Measurements from ENCODE around the gene PLXNA1.

Gene PLXNA1

DNA sequence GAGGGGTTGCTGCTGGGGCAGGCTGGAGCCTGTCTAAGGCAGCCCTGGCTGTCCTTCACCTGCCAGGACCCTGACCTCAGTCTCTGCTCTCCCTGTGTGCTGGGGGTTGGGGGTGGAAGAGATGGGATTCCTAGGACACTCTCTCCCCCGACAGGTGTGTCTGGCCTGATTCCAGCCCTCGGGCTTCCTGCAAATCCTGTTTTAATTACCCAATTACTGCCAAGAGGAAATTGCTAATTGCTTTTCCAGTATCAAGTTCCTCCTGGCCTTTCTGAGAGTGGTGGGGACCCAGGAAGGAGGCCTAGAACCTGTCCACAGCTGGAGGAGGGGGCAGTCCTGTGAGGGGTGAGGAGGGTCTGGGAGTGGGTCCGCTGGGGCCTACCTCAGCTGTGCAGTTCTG, 15.8 kb downstream of the PLXNA1 start:
- no peak overlapping the region for H3K4me3 ChIP-seq (ENCODE audit: low read depth in 1 of 2, low read length in 2 of 2)
- H3K9me3 ChIP-seq (ENCODE audit: control insufficient read depth in 1 of 2, low read length in 2 of 2) = no peaks in the 10 kb centered on the region
- no peaks in the 10 kb centered on the region for H3K36me3 ChIP-seq (ENCODE audit: control insufficient read depth in 1 of 2, insufficient read depth in 2 of 2, low read length in 2 of 2)
- no peak overlapping the region for H3K27ac ChIP-seq (ENCODE audit: low read length)
- no peaks in the 10 kb centered on the region for H3K27me3 ChIP-seq (ENCODE audit: low read depth, low read length)
- H3K4me1 ChIP-seq (ENCODE audit: control insufficient read depth in 1 of 2, insufficient read depth in 2 of 2, low read length in 2 of 2) = peaks cover 0 to 30% of the 10 kb centered on the region in 2 donors

DNA sequence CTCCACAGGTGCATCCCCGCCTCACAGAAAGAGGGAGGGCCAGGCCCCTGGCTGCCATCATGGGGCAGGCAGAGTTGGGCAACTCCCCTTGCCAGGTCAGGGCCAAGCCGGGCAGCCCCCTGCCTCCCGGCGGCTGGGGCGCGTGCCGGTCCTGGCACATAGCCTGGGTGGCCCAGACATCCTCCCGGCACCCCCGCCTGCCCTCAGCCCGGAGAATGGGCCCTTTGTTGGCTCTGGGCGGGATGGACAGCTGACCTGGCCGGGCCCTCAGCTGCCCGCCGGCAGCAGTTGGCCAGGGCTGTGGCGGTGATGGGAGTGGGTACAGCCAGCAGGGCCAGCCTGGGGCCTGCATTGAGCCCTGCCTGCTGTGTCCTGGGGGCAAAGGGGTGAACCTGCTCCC, 16.5 kb downstream of the PLXNA1 start:
- Histone ChIP-seq H3K27me3 (ENCODE audit: low read depth, low read length) (no peaks in the 10 kb centered on the region), H3K36me3 (ENCODE audit: control insufficient read depth in 1 of 2, insufficient read depth in 2 of 2, low read length in 2 of 2) (no peaks in the 10 kb centered on the region), H3K9me3 (ENCODE audit: control insufficient read depth in 1 of 2, low read length in 2 of 2) (no peaks in the 10 kb centered on the region), H3K4me3 (ENCODE audit: low read depth in 1 of 2, low read length in 2 of 2) (no peak overlapping the region), H3K27ac (ENCODE audit: low read length) (no peak overlapping the region), H3K4me1 (ENCODE audit: control insufficient read depth in 1 of 2, insufficient read depth in 2 of 2, low read length in 2 of 2) (peaks cover 0 to 30% of the 10 kb centered on the region in 2 donors)

DNA sequence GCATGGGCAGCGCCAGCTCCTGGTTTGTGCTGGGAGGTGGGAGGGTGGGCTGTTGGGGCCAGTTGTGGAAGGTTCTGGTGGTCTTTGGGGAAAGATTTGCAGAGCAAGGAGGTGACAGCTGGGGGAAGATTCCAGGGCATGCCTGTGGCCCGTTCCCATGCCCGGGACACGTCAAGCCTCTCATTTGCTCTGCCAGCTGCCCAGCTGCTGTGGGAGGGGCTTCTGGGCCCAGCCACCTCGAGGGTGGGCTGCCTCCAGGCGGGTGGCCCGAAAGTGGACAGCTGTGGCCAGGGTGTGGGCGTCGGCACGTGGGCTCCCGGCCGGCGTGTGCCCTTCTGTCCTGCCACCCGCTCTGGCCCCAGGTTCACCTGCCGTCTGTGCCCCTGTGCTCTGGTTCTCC, 17.2 kb downstream of the PLXNA1 start:
- Histone ChIP-seq H3K27me3 (ENCODE audit: low read depth, low read length) (no peaks in the 10 kb centered on the region), H3K36me3 (ENCODE audit: control insufficient read depth in 1 of 2, insufficient read depth in 2 of 2, low read length in 2 of 2) (no peaks in the 10 kb centered on the region), H3K4me1 (ENCODE audit: control insufficient read depth in 1 of 2, insufficient read depth in 2 of 2, low read length in 2 of 2) (peaks cover 0 to 30% of the 10 kb centered on the region in 2 donors), H3K9me3 (ENCODE audit: control insufficient read depth in 1 of 2, low read length in 2 of 2) (no peaks in the 10 kb centered on the region), H3K27ac (ENCODE audit: low read length) (no peak overlapping the region), H3K4me3 (ENCODE audit: low read depth in 1 of 2, low read length in 2 of 2) (no peak overlapping the region)

DNA sequence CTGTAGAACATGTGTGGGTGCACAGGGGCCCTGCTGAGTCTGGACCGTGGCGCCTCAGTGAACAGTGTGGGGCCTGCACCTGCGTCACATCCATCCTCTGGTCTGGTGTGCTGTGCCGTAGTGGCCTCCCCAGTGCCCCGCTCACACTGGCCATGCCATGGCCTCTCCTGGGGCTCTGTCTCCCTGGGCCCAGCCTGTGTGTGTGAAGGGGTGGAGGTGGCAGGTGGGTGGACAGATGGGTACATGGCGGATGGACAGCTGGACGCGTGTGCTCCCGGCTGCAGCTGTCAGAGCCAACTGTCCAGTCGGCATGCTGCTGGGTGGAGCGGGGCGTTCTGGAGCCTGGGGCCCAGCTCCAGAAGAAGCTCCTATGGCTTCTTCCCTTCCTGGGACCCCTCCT, 17.8 kb downstream of the PLXNA1 start:
- no peaks in the 10 kb centered on the region for H3K27me3 ChIP-seq (ENCODE audit: low read depth, low read length)
- peaks cover 0 to 30% of the 10 kb centered on the region in 2 donors for H3K4me1 ChIP-seq (ENCODE audit: control insufficient read depth in 1 of 2, insufficient read depth in 2 of 2, low read length in 2 of 2)
- H3K36me3 ChIP-seq (ENCODE audit: control insufficient read depth in 1 of 2, insufficient read depth in 2 of 2, low read length in 2 of 2) = no peaks in the 10 kb centered on the region
- H3K27ac ChIP-seq (ENCODE audit: low read length) = no peak overlapping the region
- H3K4me3 ChIP-seq (ENCODE audit: low read depth in 1 of 2, low read length in 2 of 2) = no peak overlapping the region
- H3K9me3 ChIP-seq (ENCODE audit: control insufficient read depth in 1 of 2, low read length in 2 of 2) = no peaks in the 10 kb centered on the region

DNA sequence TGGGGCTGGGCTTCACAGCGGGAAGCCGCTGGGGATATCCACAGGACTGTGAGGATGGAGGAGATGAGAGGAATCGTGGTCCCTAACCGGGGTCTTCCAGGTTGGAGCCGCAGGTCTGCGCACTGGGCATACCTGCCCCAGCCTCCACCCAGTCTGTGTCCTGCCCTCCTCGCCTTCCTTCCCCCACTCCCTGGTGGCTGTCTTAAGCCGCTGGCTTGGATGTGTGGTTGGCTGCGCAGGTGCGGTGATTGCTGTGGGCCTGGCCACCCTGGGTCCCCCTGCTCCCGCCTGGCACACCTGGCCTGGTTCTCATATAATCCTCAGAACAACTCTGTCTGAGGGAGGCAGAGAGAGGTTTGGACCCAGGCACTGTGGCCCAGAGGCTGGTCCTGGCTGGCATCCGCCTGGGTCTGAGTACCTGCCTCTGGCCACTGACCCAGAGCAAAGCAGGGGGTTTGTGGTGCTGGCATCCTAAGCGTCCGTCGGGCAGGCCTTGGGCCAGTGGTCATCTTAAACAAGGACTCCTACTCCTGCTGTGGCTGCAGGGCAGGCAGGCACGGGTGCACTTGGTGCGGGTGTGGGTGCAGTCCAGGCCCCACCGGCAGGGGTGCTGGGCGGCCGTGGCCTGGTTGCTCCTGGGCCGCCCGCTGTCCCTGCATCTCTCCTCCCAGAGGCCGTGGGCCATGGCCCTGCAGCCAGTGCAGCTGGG, 18.7 kb downstream of the PLXNA1 start:
- no peaks in the 10 kb centered on the region for H3K36me3 ChIP-seq (ENCODE audit: control insufficient read depth in 1 of 2, insufficient read depth in 2 of 2, low read length in 2 of 2)
- no peak overlapping the region for H3K27ac ChIP-seq (ENCODE audit: low read length)
- no peaks in the 10 kb centered on the region for H3K27me3 ChIP-seq (ENCODE audit: low read depth, low read length)
- H3K4me3 ChIP-seq (ENCODE audit: low read depth in 1 of 2, low read length in 2 of 2) = peak overlapping the region in 1 of 2 donors; percentile 52
- H3K4me1 ChIP-seq (ENCODE audit: control insufficient read depth in 1 of 2, insufficient read depth in 2 of 2, low read length in 2 of 2) = peaks cover 0 to 30% of the 10 kb centered on the region in 2 donors
- no peaks in the 10 kb centered on the region for H3K9me3 ChIP-seq (ENCODE audit: control insufficient read depth in 1 of 2, low read length in 2 of 2)

DNA sequence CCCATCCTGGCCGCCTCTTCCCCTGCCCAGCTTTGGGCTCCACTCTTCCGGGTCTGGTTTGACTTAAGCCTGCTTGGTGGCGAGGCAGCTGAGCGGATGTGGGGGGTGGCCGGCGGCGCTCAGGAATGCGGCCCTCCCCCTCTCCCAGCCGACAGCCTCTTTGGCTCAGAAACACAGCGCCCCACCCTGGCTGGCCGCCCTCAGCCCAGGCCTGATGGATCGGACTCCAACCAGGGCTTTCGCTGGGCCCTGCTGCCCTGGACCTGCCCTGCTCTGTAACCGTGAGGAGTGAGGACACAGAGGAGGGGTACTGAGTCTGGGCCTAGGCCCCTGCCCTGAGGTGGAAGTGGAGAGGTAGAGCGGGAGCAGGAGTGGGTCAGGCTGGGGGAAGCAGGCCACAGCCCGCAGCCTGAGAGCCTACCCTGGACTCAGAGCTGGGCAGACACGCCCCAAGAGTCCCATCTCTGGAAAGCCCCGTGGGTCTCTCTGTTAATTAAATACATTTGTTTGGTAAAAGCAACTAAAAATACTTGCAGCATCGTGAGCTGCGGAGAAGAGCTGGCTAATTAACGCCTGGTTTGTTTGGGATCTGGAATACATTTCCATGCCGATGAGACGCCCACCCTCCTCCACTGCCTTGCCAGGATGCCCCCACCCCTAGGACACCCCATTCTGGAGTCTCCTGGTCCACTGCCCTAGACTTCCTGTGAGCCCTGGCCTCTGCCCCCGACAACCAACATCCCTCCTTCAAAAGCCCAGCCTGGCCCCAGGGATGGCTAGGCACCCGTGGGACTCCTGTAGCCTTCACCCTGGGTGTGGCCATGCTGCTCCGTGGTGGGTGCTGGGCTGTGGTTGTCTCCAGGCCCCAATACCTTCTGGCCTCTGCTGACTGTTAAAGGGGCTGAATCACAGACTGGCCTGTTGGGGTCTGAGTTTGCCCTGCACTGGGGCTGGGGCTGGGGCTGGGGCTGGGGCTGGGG, 19.6 kb downstream of the PLXNA1 start:
- Histone ChIP-seq H3K27me3 (ENCODE audit: low read depth, low read length) (no peaks in the 10 kb centered on the region), H3K36me3 (ENCODE audit: control insufficient read depth in 1 of 2, insufficient read depth in 2 of 2, low read length in 2 of 2) (peaks cover 0 to 2% of the 10 kb centered on the region in 2 donors), H3K27ac (ENCODE audit: low read length) (no peak overlapping the region), H3K4me3 (ENCODE audit: low read depth in 1 of 2, low read length in 2 of 2) (peak overlapping the region in 1 of 2 donors; percentile 52), H3K4me1 (ENCODE audit: control insufficient read depth in 1 of 2, insufficient read depth in 2 of 2, low read length in 2 of 2) (peaks cover 0 to 30% of the 10 kb centered on the region in 2 donors), H3K9me3 (ENCODE audit: control insufficient read depth in 1 of 2, low read length in 2 of 2) (no peaks in the 10 kb centered on the region)

DNA sequence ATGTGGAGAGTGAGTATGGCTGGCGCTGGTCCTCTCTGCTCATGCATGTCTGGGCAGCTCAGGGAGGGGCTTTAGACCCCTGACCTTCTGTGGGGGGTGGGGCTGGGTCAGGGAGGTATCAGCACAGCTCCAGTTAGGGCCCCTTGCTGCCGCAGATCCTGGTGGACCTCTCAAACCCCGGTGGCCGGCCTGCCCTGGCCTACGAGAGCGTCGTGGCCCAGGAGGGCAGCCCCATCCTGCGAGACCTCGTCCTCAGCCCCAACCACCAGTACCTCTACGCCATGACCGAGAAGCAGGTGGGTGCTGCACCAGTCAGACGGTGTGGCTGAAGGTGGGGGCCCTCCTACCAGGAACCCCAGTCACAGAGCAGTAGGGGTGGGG, 20.2 kb downstream of the PLXNA1 start:
- Histone ChIP-seq H3K4me1 (ENCODE audit: control insufficient read depth in 1 of 2, insufficient read depth in 2 of 2, low read length in 2 of 2) (peaks cover 0 to 30% of the 10 kb centered on the region in 2 donors), H3K36me3 (ENCODE audit: control insufficient read depth in 1 of 2, insufficient read depth in 2 of 2, low read length in 2 of 2) (peaks cover 0 to 7% of the 10 kb centered on the region in 2 donors), H3K27me3 (ENCODE audit: low read depth, low read length) (no peaks in the 10 kb centered on the region), H3K27ac (ENCODE audit: low read length) (no peak overlapping the region), H3K4me3 (ENCODE audit: low read depth in 1 of 2, low read length in 2 of 2) (no peak overlapping the region), H3K9me3 (ENCODE audit: control insufficient read depth in 1 of 2, low read length in 2 of 2) (no peaks in the 10 kb centered on the region)

DNA sequence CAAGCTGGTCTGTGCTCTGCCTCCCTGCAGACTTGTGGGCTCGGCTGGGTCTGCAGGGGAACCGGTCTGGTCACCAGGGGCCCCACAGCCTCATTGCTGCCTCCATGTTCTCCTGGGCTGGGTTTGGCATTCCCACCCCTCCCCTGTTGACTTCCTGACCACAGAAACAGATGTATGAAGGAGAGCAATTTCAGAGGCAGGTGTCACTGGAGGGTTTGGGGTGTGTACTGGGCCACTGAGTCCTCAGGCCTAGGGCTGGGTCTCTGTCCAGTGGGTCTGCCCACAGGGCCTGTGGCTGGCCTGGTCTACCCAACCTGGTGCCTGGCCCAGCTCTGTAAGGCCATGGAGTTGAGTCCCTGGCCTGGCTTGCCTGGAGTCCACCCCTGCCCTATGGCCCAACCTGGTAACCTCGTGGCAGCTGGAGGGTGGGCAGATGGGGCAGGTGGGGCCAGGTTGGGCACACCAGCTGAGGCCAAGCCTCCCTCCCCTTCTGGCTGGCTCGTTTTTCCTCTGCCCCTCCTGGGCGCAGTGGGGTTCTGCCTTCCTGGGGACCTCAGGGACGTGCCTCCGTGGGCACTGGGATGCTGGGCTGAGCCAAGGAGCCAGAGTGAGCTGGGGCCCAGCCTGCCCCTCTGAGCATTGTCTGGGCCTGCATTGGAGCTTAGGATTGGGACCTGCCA, 20.8 kb downstream of the PLXNA1 start:
- H3K27ac ChIP-seq (ENCODE audit: low read length) = no peak overlapping the region
- H3K9me3 ChIP-seq (ENCODE audit: control insufficient read depth in 1 of 2, low read length in 2 of 2) = no peaks in the 10 kb centered on the region
- H3K4me3 ChIP-seq (ENCODE audit: low read depth in 1 of 2, low read length in 2 of 2) = no peak overlapping the region
- peaks cover 0 to 7% of the 10 kb centered on the region in 2 donors for H3K36me3 ChIP-seq (ENCODE audit: control insufficient read depth in 1 of 2, insufficient read depth in 2 of 2, low read length in 2 of 2)
- H3K27me3 ChIP-seq (ENCODE audit: low read depth, low read length) = no peaks in the 10 kb centered on the region
- peaks cover 0 to 28% of the 10 kb centered on the region in 2 donors for H3K4me1 ChIP-seq (ENCODE audit: control insufficient read depth in 1 of 2, insufficient read depth in 2 of 2, low read length in 2 of 2)

DNA sequence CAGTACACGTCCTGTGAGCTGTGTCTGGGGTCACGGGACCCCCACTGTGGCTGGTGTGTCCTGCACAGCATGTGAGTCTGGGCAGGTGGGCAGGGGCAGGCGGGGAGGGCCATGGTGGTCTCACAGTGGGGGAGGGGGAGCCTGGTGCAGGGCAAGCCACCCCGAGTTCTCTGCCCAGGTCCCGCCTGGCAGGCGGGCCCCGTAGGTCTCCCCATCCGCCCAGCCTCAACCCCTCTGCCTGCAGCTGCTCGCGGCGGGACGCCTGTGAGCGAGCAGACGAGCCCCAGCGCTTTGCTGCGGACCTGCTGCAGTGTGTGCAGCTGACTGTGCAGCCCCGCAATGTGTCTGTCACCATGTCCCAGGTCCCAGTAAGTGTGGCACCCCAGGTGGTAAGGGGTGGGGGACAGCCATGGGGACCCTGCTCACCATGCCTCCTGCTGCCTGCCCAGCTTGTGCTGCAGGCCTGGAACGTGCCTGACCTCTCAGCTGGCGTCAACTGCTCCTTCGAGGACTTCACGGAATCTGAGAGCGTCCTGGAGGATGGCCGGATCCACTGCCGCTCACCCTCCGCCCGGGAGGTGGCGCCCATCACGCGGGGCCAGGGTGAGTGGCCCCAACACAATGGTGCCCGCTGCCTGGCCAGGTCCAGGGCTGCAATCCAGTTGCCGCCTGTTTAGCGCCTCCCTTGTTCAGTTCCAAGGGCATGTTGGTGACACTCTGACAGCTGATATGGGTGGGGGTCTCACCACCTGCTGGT, 21.9 kb downstream of the PLXNA1 start:
- no peaks in the 10 kb centered on the region for H3K9me3 ChIP-seq (ENCODE audit: control insufficient read depth in 1 of 2, low read length in 2 of 2)
- no peaks in the 10 kb centered on the region for H3K27me3 ChIP-seq (ENCODE audit: low read depth, low read length)
- H3K4me1 ChIP-seq (ENCODE audit: control insufficient read depth in 1 of 2, insufficient read depth in 2 of 2, low read length in 2 of 2) = peaks cover 0 to 25% of the 10 kb centered on the region in 2 donors
- H3K36me3 ChIP-seq (ENCODE audit: control insufficient read depth in 1 of 2, insufficient read depth in 2 of 2, low read length in 2 of 2) = peaks cover 0 to 7% of the 10 kb centered on the region in 2 donors
- H3K4me3 ChIP-seq (ENCODE audit: low read depth in 1 of 2, low read length in 2 of 2) = no peak overlapping the region
- H3K27ac ChIP-seq (ENCODE audit: low read length) = no peak overlapping the region

DNA sequence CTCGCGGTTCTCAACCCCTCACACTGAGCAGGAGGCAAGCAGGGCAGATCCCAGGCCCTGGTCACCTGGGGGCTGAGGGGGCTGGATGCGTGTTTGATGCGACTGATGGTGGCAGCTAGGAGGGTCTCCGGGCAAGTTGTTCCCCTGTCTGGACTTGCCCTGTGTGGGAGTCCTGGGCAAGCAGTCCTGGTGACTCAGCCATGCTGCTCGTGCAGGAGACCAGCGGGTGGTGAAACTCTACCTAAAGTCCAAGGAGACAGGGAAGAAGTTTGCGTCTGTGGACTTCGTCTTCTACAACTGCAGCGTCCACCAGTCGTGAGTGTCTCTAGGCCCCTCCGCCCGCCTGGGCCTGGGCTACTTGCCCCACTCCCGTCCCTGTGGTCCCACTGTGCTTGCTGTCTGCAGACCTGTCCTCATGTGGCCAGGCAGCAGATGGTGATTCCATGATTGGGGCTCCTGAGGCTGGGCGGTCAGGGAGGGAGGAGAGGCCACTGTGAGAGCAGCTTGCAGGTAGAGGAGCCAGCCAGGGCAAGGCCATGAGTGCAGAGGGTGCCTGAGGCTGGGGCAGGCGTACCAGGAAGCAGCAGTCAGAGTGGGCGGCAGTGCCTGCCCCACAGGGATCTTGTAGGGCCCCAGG, 23.1 kb downstream of the PLXNA1 start:
- peaks cover 0 to 19% of the 10 kb centered on the region in 2 donors for H3K4me1 ChIP-seq (ENCODE audit: control insufficient read depth in 1 of 2, insufficient read depth in 2 of 2, low read length in 2 of 2)

More for the DNA sequence above, 23.1 kb downstream of the PLXNA1 start:
- Histone ChIP-seq H3K27me3 (ENCODE audit: low read depth, low read length) (no peaks in the 10 kb centered on the region), H3K36me3 (ENCODE audit: control insufficient read depth in 1 of 2, insufficient read depth in 2 of 2, low read length in 2 of 2) (peaks cover 0 to 7% of the 10 kb centered on the region in 2 donors), H3K4me3 (ENCODE audit: low read depth in 1 of 2, low read length in 2 of 2) (no peak overlapping the region), H3K9me3 (ENCODE audit: control insufficient read depth in 1 of 2, low read length in 2 of 2) (no peaks in the 10 kb centered on the region), H3K27ac (ENCODE audit: low read length) (no peak overlapping the region)

All from muscle layer of duodenum (tissue), 2 donors.